RKO (cell line): ENCODE measurements around the gene TLCD2.
A peak's percentile ranks its signal among the peaks of the same experiment; 100 is the strongest.

Source experiments
- DNase-seq: peaks from one replicate; pipeline ENCODE4 v3.0.0-alpha.2; 2016; ENCODE audit warnings: low spot score

Gene TLCD2

GRCh38 chr17:1735834-1736347 lies 25.7 kb upstream of the TLCD2 start:
- no peak for DNase-seq

- DNase-seq = no peak
These were observed 25.2 kb upstream of the TLCD2 start for GRCh38 chr17:1735418-1735817.

DNA sequence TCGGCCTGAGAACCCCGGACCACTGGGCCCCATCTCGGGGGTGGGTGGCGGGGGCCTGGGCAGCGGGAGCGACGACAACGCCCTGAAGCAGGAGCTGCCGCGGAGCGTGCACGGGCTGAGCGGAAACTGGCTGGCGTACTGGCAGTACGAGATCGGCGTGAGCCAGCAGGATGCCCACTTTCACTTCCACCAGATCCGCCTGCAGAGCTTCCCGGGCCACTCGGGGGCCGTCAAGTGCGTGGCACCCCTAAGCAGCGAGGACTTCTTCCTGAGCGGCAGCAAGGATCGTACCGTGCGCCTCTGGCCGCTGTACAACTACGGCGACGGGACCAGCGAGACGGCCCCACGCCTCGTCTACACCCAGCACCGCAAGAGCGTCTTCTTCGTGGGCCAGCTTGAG lies 23.6 kb upstream of the TLCD2 start:
- no peak for DNase-seq

- DNase-seq = no peak
These were observed 22.7 kb upstream of the TLCD2 start for GRCh38 chr17:1732833-1733321.

DNA sequence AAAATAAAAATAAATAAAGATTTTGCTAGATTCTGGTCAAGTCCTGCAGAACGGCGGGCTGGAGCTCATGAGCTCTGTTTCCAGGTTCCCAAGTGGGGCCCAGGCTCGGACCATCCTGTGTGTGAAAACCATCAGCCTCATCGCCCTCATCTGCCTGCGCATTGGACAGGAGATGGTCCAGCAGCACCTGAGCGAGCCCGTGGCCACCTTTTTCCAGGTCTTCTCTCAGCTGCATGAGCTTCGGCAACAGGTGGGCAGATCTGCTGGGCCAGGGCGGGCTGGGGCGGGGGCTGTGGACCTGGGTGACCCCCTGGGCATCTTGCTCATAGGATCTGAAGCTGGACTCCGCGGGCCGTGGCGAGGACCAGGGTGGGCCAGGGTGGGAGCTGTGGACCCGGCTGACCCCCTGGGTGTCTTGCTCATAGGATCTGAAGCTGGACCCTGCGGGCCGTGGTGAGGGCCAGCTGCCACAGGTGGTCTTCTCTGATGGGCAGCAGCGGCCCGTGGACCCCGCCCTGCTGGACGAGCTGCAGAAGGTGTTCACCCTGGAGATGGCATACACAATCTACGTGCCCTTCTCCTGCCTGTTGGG lies 22.2 kb upstream of the TLCD2 start:
- DNase-seq = no peak

- no peak for DNase-seq
These were observed 21.0 kb upstream of the TLCD2 start for GRCh38 chr17:1731194-1731506.

- peak; percentile 54 for DNase-seq
These were observed 20.4 kb upstream of the TLCD2 start for GRCh38 chr17:1730326-1731193.

DNA sequence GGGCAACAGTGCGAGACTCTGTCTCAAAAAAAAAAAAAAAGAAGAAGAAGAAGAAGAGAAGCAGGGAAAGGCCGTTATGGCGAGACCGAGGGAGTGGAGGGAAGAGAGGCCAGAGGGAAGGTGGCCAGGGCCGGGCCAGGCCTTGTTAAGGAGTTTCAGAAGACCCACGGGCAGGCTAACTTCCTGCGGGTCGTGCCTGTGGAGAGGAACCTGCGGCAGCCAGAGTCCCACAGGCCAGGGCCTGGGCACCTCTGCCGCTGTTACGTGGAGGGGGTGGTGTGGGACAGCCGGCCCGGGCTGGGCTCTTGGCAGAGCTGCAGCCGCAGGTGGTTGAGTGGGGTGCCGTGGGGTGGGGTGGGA lies 19.8 kb upstream of the TLCD2 start:
- DNase-seq = no peak

DNA sequence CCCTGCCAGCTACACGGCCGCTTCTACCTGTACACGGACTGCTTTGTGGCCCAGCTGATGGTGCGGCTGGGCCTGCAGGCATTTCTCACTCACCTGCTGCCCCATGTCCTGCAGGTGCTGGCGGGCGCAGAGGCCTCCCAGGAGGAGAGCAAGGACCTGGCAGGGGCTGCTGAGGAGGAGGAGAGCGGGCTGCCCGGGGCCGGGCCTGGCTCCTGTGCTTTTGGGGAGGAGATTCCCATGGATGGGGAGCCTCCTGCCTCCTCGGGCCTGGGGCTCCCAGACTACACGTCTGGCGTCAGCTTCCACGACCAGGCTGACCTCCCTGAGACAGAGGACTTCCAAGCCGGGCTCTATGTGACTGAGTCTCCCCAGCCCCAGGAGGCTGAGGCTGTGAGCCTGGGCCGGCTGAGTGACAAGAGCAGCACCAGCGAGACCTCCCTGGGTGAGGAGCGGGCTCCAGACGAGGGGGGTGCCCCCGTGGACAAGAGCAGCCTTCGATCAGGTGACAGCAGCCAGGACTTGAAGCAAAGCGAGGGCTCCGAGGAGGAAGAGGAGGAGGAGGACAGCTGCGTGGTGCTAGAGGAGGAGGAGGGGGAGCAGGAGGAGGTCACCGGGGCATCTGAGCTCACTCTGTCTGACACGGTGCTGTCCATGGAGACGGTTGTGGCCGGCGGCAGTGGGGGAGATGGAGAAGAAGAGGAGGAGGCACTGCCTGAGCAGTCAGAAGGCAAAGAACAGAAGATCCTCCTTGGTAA lies 17.9 kb upstream of the TLCD2 start:
- no peak for DNase-seq

DNA sequence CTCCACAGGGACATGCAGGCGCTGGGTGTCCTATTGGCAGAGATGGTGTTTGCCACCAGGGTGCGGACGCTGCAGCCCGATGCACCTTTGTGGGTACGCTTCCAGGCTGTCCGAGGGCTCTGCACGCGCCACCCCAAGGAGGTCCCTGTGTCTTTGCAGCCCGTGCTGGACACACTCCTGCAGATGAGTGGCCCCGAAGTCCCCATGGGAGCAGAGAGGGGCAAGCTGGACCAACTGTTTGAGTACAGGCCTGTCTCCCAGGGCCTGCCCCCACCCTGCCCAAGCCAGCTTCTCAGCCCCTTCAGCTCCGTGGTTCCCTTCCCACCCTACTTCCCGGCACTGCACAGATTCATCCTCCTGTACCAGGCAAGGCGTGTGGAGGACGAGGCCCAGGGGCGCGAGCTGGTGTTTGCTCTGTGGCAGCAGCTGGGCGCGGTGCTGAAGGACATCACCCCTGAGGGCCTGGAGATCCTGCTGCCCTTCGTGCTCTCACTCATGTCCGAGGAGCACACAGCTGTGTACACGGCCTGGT lies 17.1 kb upstream of the TLCD2 start:
- no peak for DNase-seq

- no peak for DNase-seq
These were observed 16.6 kb upstream of the TLCD2 start for GRCh38 chr17:1726626-1727257.

- no peak for DNase-seq
These were observed 15.7 kb upstream of the TLCD2 start for GRCh38 chr17:1725642-1726511.

- DNase-seq = peak; percentile 37
These were observed 14.9 kb upstream of the TLCD2 start for GRCh38 chr17:1724869-1725641.

DNA sequence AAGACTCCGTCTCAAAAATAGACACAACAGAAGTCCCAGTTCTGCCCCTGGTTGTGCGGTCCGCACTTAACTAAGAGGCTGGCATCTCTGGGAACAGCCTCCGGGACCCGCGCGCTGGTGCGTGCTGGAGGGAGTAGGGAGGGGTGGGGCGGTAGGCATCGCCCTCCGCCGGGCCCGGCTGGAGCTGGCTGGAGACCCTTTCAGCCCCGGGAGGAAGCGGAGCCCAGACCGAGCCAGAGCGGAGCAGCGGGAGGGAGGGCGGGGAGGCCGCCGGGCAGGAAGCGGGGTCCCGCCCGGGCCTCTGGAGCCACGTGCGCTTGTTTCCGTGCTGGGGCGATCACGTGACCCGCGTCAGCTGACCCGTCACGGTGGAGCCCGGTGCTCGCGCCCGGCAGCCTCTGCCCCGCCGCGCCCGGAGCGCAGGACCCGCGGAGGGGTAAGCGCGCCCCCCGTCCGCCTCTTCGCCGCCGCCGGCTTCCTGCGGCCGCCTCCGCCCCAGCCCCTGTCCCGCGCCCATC lies 14.2 kb upstream of the TLCD2 start, which contains the start of gene WDR81:
Gene WDR81 (plus strand): TSS at position 354 of the 518 bp plus-strand sequence. CDS start 256 bp downstream, outside the sequence.
- DNase-seq = peak; percentile 87

- DNase-seq = peak; percentile 41
These were observed 11.8 kb upstream of the TLCD2 start for GRCh38 chr17:1722022-1722421.

DNA sequence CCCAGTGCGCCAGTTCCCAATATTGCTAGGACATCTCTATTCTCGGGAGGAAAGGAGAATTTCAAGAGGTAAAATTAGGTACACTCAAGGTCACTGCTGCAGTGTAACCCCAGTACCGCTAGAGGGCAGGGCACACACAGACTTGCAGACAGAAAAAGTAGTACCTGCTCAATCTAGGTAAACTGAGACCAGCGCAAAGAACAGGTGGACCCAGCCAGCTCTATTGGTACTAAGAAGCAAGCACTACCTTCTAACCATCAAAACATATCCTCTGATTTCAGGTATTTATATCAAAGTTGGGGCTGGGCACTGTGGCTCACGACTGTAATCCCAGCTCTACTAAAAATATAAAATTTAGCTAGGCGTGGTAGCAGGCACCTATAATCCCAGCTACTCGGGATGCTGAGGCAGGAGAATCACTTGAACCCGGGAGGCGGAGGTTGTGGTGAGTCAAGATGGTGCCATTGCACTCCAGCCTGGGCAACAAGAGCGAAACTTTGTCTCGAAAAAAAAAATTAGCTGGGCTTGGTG lies 10.7 kb upstream of the TLCD2 start:
- peak; percentile 59 for DNase-seq

GRCh38 chr17:1718362-1719165 lies 8.4 kb upstream of the TLCD2 start:
- no peak for DNase-seq

DNA sequence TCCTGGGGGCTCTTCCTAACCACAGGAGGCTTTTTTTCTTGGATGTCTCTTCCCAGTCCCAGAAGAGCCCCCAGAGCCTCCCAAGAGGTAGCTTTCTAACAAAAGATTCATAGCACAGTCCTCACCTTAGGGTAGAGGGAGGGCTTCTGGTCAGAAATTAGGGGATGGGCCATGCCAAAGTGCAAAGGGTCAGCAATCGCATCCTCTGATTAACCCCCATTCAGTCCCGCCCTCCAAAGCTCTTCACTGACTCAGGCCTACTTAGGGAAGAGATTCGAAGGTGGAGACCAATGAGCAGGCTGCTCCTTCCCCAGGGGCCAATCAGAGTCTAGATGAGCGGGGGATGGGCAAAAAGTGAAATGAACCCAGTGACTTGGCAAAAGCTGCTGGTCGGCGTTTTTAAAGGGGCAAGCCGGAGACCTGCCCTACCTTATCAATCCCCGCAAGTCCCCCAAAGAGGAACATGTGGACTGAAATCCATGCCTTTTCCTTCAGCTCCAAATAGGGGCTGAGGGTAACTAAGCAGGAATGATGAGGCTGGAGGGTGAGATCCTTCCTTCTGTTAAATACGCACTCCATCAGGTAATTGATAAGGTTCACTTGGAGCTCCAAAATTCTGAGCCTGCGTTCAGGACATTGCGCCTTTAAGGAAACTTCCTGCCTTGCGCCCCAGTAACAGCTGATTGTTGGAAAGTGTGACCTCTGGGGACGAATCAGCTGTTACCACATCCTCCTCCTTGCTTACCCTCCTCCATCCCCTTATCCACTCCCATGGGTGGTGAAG lies 6.9 kb upstream of the TLCD2 start:
- DNase-seq = peak; percentile 100
